GM10248 (cell line): ENCODE measurements around the gene VRK3.

Experiments used
- CTCF ChIA-PET: fragments of 300-600 bp; sonication (Branson Sonifier 250); formaldehyde crosslinking; extraction: SDS; loops from one replicate; lab custom pipeline; 2021; ENCODE audit warnings: antibody characterized with exemption; lab: Yijun Ruan, JAX
- POLR2A ChIA-PET: fragments of 350-650 bp; sonication (Branson Sonifier 250); formaldehyde crosslinking; extraction: SDS; loops from one replicate; lab custom pipeline; 2020; ENCODE audit warnings: antibody characterized with exemption; lab: Yijun Ruan, JAX
- DNase-seq: peaks from one replicate; pipeline ENCODE4 v3.0.0; 2012; ENCODE audit errors: extremely low spot score
- TF ChIP-seq, protein P1 (sequence below): IDR thresholded peaks from 2 replicates; pipeline ENCODE4 v1.5.1; 2012; ENCODE audit warnings: mild to moderate bottlenecking, low read depth; ENCODE audit errors: extremely low read depth, missing control alignments, control extremely low read depth

The VRK3 gene

GRCh38 chr19:50005428-50005827 lies 19.7 kb downstream of the VRK3 start:
- ChIA-PET CTCF (interaction anchor here (0.8 to 2.3 kb wide), 2 partner anchors 131 to 435 kb away, joined by 3 to 6 read pairs; no protein-coding TSS in a partner anchor), POLR2A (no interaction called here)
- DNase-seq: no peak
- TF ChIP-seq, protein P1, sequence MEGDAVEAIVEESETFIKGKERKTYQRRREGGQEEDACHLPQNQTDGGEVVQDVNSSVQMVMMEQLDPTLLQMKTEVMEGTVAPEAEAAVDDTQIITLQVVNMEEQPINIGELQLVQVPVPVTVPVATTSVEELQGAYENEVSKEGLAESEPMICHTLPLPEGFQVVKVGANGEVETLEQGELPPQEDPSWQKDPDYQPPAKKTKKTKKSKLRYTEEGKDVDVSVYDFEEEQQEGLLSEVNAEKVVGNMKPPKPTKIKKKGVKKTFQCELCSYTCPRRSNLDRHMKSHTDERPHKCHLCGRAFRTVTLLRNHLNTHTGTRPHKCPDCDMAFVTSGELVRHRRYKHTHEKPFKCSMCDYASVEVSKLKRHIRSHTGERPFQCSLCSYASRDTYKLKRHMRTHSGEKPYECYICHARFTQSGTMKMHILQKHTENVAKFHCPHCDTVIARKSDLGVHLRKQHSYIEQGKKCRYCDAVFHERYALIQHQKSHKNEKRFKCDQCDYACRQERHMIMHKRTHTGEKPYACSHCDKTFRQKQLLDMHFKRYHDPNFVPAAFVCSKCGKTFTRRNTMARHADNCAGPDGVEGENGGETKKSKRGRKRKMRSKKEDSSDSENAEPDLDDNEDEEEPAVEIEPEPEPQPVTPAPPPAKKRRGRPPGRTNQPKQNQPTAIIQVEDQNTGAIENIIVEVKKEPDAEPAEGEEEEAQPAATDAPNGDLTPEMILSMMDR: no peak

DNA sequence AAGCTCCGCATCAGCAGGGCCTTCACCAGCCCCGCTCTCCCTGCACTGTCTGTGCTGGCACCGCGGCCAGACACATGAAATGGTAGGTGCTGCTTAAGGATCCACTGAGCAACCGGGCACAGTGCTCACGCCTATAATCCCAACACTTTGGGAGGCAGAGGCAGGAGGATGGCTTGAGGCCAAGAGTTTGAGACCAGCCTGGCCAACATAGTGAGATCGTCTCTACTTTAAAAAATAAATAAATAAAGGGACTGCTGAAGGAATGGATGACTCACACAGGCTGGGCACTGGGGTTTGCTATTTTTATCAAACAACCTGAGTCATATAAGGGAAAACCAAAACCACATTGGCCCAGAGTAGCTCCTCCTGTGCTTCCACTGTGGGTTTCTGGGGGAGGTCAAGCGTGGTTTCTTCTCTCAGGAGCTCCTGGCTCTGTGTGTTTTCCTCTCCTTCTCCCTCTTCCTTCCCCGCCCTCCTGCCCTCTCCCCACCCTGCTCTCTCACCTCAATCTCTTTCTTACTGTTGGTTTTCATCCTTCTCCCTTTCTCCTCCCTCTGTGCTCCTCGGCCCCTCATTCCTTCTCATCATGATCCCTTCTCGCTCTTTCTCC lies 21.3 kb downstream of the VRK3 start:
- CTCF ChIA-PET: interaction anchor here (1.5 to 2.3 kb wide), 4 partner anchors 18 to 132 kb away, joined by 5 to 7 read pairs (median 6); no protein-coding TSS in a partner anchor
- peak; percentile 74 for DNase-seq

GRCh38 chr19:50003254-50003788 lies 21.9 kb downstream of the VRK3 start:
- POLR2A ChIA-PET: no interaction called here
- TF ChIP-seq, protein P1: no peak
- CTCF ChIA-PET: interaction anchor here (1.2 to 2.3 kb wide), 5 partner anchors 10 to 133 kb away, joined by 3 to 7 read pairs (median 6); no protein-coding TSS in a partner anchor
- DNase-seq: no peak

More for the DNA sequence above, 21.3 kb downstream of the VRK3 start:
- TF ChIP-seq, protein P1: no peak
- POLR2A ChIA-PET: no interaction called here

DNA sequence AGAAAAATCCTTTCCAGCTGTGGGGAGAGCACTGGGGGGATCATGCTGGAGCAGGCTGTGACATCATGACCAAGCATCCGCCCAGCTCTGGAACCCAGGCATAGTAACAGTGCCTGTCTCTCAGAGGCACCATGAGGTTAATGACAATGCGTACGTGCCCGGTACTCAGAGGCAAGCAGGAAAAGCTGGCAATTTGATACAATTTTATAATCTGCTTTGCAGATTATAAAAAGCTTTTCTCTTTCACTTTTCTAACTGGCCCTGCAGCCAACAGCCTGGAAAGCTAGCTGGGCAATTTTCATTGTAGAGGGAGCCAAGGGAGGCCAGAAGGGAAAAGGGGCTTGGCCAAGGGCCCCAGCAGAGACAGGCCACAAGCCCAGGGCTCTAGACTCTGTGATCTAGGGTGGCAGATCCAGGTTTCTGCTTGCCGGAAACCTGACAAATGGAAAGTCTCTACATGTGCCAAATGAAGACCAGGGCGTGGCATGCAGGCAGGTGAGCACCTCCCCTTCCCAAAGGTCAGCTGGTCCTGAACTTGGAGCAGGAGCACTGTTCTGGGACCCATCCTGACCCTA lies 22.7 kb downstream of the VRK3 start:
- CTCF ChIA-PET: interaction anchor here (1.1 to 1.2 kb wide), 3 partner anchors 9 to 48 kb away, joined by 3 to 4 read pairs (median 3); no protein-coding TSS in a partner anchor

DNA sequence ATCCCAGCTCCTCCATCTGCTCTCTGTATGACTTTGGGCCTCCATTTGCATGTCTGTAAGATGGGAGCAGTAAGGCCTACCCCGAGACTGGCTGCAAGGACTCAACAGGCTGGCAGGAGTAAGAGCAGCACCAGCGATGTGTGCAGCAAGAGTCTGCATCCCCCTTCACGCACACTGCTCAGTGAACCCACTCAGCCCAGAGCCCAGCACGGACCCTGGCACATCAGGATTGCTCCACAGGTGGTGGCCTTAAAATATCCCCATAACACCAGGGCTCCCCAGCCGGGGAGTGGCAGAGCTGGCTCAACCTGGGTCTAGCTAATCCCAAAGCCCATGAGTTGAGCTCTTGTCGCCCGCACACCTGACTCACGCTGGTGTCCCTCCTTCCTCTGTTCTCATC lies 23.4 kb downstream of the VRK3 start:
- CTCF ChIA-PET: interaction anchor here (1.1 to 1.2 kb wide), 2 partner anchors 12 to 47 kb away, joined by 3 to 4 read pairs; no protein-coding TSS in a partner anchor
- TF ChIP-seq, protein P1: no peak
- POLR2A ChIA-PET: interaction anchor here (0.6 kb wide), 1 partner anchor 1811 kb away, joined by 5 read pairs; no protein-coding TSS in a partner anchor
- no peak for DNase-seq

More for the DNA sequence above, 22.7 kb downstream of the VRK3 start:
- no peak for DNase-seq
- TF ChIP-seq, protein P1: no peak
- POLR2A ChIA-PET: no interaction called here

DNA sequence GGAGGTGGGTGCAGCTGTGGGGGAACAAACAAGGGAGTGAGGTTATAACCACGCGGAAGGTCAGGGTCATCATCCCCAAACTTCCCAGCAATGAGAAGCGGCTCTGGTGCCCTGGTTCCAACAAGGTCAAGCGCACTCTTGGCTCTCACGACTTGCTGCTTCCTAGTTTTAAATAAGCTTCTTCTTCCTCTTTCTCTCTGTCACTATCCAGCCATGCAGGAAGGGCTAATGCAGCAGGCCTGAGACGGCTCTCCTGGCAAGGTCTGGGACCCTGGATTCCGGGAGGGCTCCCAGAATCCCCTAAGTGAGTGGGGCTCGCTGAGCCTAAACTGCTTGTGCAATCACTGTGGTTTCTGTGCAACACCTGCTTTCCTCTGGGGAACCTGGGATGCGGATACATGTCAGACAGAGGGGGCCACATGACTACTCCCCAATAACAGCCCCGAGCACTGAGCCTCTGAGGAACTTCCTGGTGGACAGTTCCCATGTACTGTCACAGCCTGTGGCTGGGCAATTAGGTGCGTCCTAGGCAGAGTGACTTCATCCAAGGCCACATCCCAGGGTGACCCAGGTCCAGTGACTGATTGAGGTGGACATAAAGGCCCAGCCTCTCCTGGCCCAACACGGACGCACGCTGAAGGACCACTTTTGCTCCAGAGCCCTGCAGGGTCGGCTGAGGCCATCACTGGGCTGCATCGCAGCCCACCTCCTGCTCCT lies 24.2 kb downstream of the VRK3 start:
- ChIA-PET POLR2A (no interaction called here), CTCF (no interaction called here)
- TF ChIP-seq, protein P1: no peak
- DNase-seq: no peak
